HG02852 (cell line): Measurements from ENCODE around the gene PPP2R2D.
A peak's percentile ranks its signal among the peaks of the same experiment; 100 is the strongest.

Source experiments
- ATAC-seq: cut with Tn5 transposase; IDR thresholded peaks from one replicate; pipeline ENCODE4 v1.9.1; 2021; ENCODE audit warnings: mild to moderate bottlenecking, moderate library complexity; ENCODE audit not compliant: unreplicated experiment

Gene PPP2R2D

GRCh38 chr10:131926253-131926652 lies 25.4 kb downstream of the PPP2R2D start:
- ATAC-seq: no peak

- ATAC-seq: no peak
These were observed 26.2 kb downstream of the PPP2R2D start for GRCh38 chr10:131926743-131927595.

GRCh38 chr10:131928248-131929095 lies 27.7 kb downstream of the PPP2R2D start:
- peak; percentile 82 for ATAC-seq

GRCh38 chr10:131929122-131929845 lies 28.5 kb downstream of the PPP2R2D start:
- ATAC-seq: no peak

GRCh38 chr10:131930150-131930549 lies 29.3 kb downstream of the PPP2R2D start:
- no peak for ATAC-seq

- no peak for ATAC-seq
These were observed 29.9 kb downstream of the PPP2R2D start for GRCh38 chr10:131930586-131931330.

GRCh38 chr10:131931981-131932380 lies 31.2 kb downstream of the PPP2R2D start:
- no peak for ATAC-seq

GRCh38 chr10:131933016-131933695 lies 32.3 kb downstream of the PPP2R2D start:
- no peak for ATAC-seq

- ATAC-seq: no peak
These were observed 32.9 kb downstream of the PPP2R2D start for GRCh38 chr10:131933696-131934086.

GRCh38 chr10:131934769-131935168 lies 34.0 kb downstream of the PPP2R2D start:
- ATAC-seq: no peak

- no peak for ATAC-seq
These were observed 34.5 kb downstream of the PPP2R2D start for GRCh38 chr10:131935260-131935659.

GRCh38 chr10:131936294-131936693 lies 35.5 kb downstream of the PPP2R2D start:
- no peak for ATAC-seq

GRCh38 chr10:131936736-131937135 lies 35.9 kb downstream of the PPP2R2D start:
- ATAC-seq: no peak

GRCh38 chr10:131937836-131938235 lies 37.0 kb downstream of the PPP2R2D start:
- ATAC-seq: no peak

GRCh38 chr10:131938681-131939080 lies 37.9 kb downstream of the PPP2R2D start:
- no peak for ATAC-seq

- ATAC-seq: no peak
These were observed 41.6 kb downstream of the PPP2R2D start for GRCh38 chr10:131942455-131942854.

GRCh38 chr10:131943021-131943814 lies 42.4 kb downstream of the PPP2R2D start:
- ATAC-seq: no peak

- no peak for ATAC-seq
These were observed 43.6 kb downstream of the PPP2R2D start for GRCh38 chr10:131944412-131944811.
